ENCODE measurements around the gene KASH5. TPM values are rescaled to one million over a fixed set of nuclear protein-coding genes. Genes with fewer than 3 reads are reported as not detected.

Gene KASH5
- total RNA-seq: not detected in 2 replicates

GRCh38 chr19:49387936-49388372, at the start of gene KASH5:
KASH5 (plus strand) TSS chr19:49388249; CDS start chr19:49390884, 2,635 bp downstream.

GRCh38 chr19:49362048-49362928, 25.8 kb upstream of the KASH5 start, which contains the start of gene TEAD2:
TEAD2 (minus strand) TSS chr19:49362416; CDS start chr19:49360075, 2,341 bp downstream.

GRCh38 chr19:49363268-49364082, 24.6 kb upstream of the KASH5 start, which contains the start of gene DKKL1:
DKKL1 (plus strand) TSS chr19:49363877; CDS start chr19:49363999, 122 bp downstream.

GRCh38 chr19:49423071-49423984, 35.3 kb downstream of the KASH5 start, which contains the start of gene PTH2:
PTH2 (minus strand) TSS chr19:49423441; CDS start chr19:49423339, 102 bp downstream.

GRCh38 chr19:49425178-49425577, 37.1 kb downstream of the KASH5 start, which contains the start of gene GFY:
GFY (plus strand) TSS chr19:49425388; CDS start chr19:49426431, 1,043 bp downstream.

GRCh38 chr19:49441210-49441959, 53.3 kb downstream of the KASH5 start, which contains the start of gene SLC17A7:
SLC17A7 (minus strand) TSS chr19:49441527; CDS start chr19:49441379, 148 bp downstream.

GRCh38 chr19:49451430-49452181, 63.6 kb downstream of the KASH5 start, which contains the start of gene PIH1D1:
PIH1D1 (minus strand) TSS chr19:49451814; CDS start chr19:49451574, 240 bp downstream.

GRCh38 chr19:49453013-49453756, 65.1 kb downstream of the KASH5 start, which contains the start of gene ALDH16A1:
ALDH16A1 (plus strand) TSS chr19:49453225; CDS start chr19:49453332, 107 bp downstream.

Other genes with a start within 250 kb of the KASH5 start
- gene HRC, start 232.9 kb upstream of the KASH5 start, total RNA-seq: 0.06 TPM in 1 of 2 replicates, not detected in the other
- gene TRPM4, start 230.5 kb upstream of the KASH5 start, total RNA-seq: 19.8 and 24.1 TPM in 2 replicates
- under 0.01 and 0.63 TPM in 2 replicates for gene SLC6A16, start 63.1 kb upstream of the KASH5 start, total RNA-seq
- not detected in 2 replicates for gene CD37, start 52.8 kb upstream of the KASH5 start, total RNA-seq
- 35.9 and 51.0 TPM in 2 replicates for gene TEAD2, start 25.8 kb upstream of the KASH5 start, total RNA-seq
- gene DKKL1, start 24.4 kb upstream of the KASH5 start, total RNA-seq: 0.31 TPM in 1 of 2 replicates, not detected in the other
- not detected in 2 replicates for gene PTH2, start 35.2 kb downstream of the KASH5 start, total RNA-seq
- gene GFY, start 37.1 kb downstream of the KASH5 start, total RNA-seq: not detected in 2 replicates
- gene SLC17A7, start 53.3 kb downstream of the KASH5 start, total RNA-seq: 0.16 and 0.19 TPM in 2 replicates
- gene PIH1D1, start 63.6 kb downstream of the KASH5 start, total RNA-seq: 110 and 142 TPM in 2 replicates
- gene ALDH16A1, start 65.0 kb downstream of the KASH5 start, total RNA-seq: 30.3 and 50.7 TPM in 2 replicates
- gene FLT3LG, start 86.0 kb downstream of the KASH5 start, total RNA-seq: 1.3 and 2.0 TPM in 2 replicates
- gene RPL13A, start 99.4 kb downstream of the KASH5 start, total RNA-seq: 2,122 and 2,841 TPM in 2 replicates
- gene RPS11, start 108.2 kb downstream of the KASH5 start, total RNA-seq: 2,665 and 3,458 TPM in 2 replicates
- 60.9 and 92.8 TPM in 2 replicates for gene FCGRT, start 124.4 kb downstream of the KASH5 start, total RNA-seq
- gene RCN3, start 139.8 kb downstream of the KASH5 start, total RNA-seq: 10.5 and 15.2 TPM in 2 replicates
- gene NOSIP, start 192.3 kb downstream of the KASH5 start, total RNA-seq: 126 and 136 TPM in 2 replicates
- gene PRRG2, start 193.1 kb downstream of the KASH5 start, total RNA-seq: 2.6 and 3.7 TPM in 2 replicates
- gene PRR12, start 202.9 kb downstream of the KASH5 start, total RNA-seq: 2.3 and 4.5 TPM in 2 replicates

Measured in bladder microvascular endothelial cell (primary cell).